SK-N-SH (cell line): Measurements from ENCODE around the gene DDIAS. TPM values are rescaled to one million over a fixed set of nuclear protein-coding genes. Genes with fewer than 3 reads are reported as not detected.

Experiments
- CTCF ChIA-PET: fragments of 300-600, 350-600 bp; formaldehyde crosslinking; extraction: SDS; loops from one replicate; lab custom pipeline; 2021; lab: Yijun Ruan, JAX
- POLR2A ChIA-PET: fragments of 350-600 bp; sonication (Branson Sonifier 250); formaldehyde crosslinking; extraction: SDS; loops from one replicate; lab custom pipeline; 2020; ENCODE audit warnings: antibody characterized with exemption, inconsistent platforms; lab: Yijun Ruan, JAX
- DNase-seq: peaks from one replicate; pipeline ENCODE4 v3.0.0; 2012
- H2AFZ ChIP-seq: fragments of 200-600 bp; sonication (generic); 2 replicates; pipeline ENCODE4 v1.8.1; 2016; ENCODE audit warnings: antibody characterized with exemption, mild to moderate bottlenecking, low read depth
- H3F3A ChIP-seq: fragments of 200-600 bp; sonication (generic); replicated peaks from 2 replicates; pipeline ENCODE3; 2016; ENCODE audit warnings: antibody characterized with exemption, mild to moderate bottlenecking; ENCODE audit not compliant: insufficient read depth
- H3K27ac ChIP-seq, 2 experiments: fragments of 200-500 bp in 1 of 2; fragments of 200-600 bp in 1 of 2; sonication (Bioruptor generic) in 1 of 2; sonication (generic), shearing (Covaris generic) in 1 of 2; 2 replicates each; pipeline versions ENCODE4 v1.5.1 to v1.6.1; 2014 to 2016; ENCODE audit warnings: low read depth in 2 of 2, inconsistent platforms in 1 of 2, low read length in 1 of 2, mild to moderate bottlenecking in 1 of 2, mixed read lengths in 1 of 2
- H3K27me3 ChIP-seq: fragments of 200-600 bp; sonication (generic), shearing (Covaris generic); 2 replicates; pipeline ENCODE4 v1.6.1; 2016; ENCODE audit warnings: mixed run types; ENCODE audit not compliant: insufficient read depth
- H3K36me3 ChIP-seq, 2 experiments: fragments of 200-500 bp in 1 of 2; fragments of 200-600 bp in 1 of 2; sonication (Bioruptor generic) in 1 of 2; sonication (generic) in 1 of 2; replicated peaks in 1 of 2; 2 replicates each; pipeline versions ENCODE3 to v1.5.1; 2014 to 2016; ENCODE audit warnings: low read length in 1 of 2, mild to moderate bottlenecking in 1 of 2; ENCODE audit not compliant: insufficient read depth in 2 of 2, control insufficient read depth in 1 of 2
- H3K4me1 ChIP-seq, 2 experiments: fragments of 200-500 bp in 1 of 2; fragments of 200-600 bp in 1 of 2; sonication (Bioruptor generic) in 1 of 2; sonication (generic), shearing (Covaris generic) in 1 of 2; 2 replicates each; pipeline versions ENCODE4 v1.5.1 to v1.6.1; 2014 to 2016; ENCODE audit warnings: low read depth in 1 of 2, low read length in 1 of 2, mixed run types in 1 of 2; ENCODE audit not compliant: insufficient read depth in 2 of 2, control insufficient read depth in 1 of 2
- H3K4me2 ChIP-seq: fragments of 200-600 bp; sonication (generic), shearing (Covaris generic); 2 replicates; pipeline ENCODE4 v1.6.1; 2017; ENCODE audit warnings: mixed run types
- H3K4me3 ChIP-seq, 2 experiments: fragments of 200-500 bp in 1 of 2; fragments of 200-600 bp in 1 of 2; sonication (Bioruptor generic) in 1 of 2; sonication (generic), shearing (Covaris generic) in 1 of 2; 2 replicates each; pipeline versions ENCODE4 v1.5.1 to v1.8.1; 2014 to 2016; ENCODE audit warnings: low read depth in 2 of 2, inconsistent platforms in 1 of 2, low read length in 1 of 2, mild to moderate bottlenecking in 1 of 2, mixed read lengths in 1 of 2, moderate library complexity in 1 of 2
- H3K79me2 ChIP-seq: fragments of 200-600 bp; sonication (generic); 2 replicates; pipeline ENCODE4 v1.8.1; 2017; ENCODE audit warnings: mild to moderate bottlenecking; ENCODE audit not compliant: insufficient read depth
- H3K9ac ChIP-seq: fragments of 200-600 bp; sonication (generic); 2 replicates; pipeline ENCODE4 v1.6.1; 2017; ENCODE audit warnings: mixed run types
- H3K9me2 ChIP-seq: fragments of 200-600 bp; sonication (generic); 2 replicates; pipeline ENCODE4 v1.6.1; 2017; ENCODE audit warnings: mixed run types
- H3K9me3 ChIP-seq: fragments of 200-600 bp; sonication (generic); 2 replicates; pipeline ENCODE4 v1.6.1; 2017; ENCODE audit warnings: mixed run types, mild to moderate bottlenecking, moderate library complexity
- H4K20me1 ChIP-seq: fragments of 200-600 bp; sonication (generic); 2 replicates; pipeline ENCODE4 v1.6.1; 2017; ENCODE audit warnings: mild to moderate bottlenecking, mixed run types; ENCODE audit not compliant: insufficient read depth
- CTCF ChIP-seq: fragments of 200-600 bp; sonication (generic); IDR thresholded peaks from 2 replicates; pipeline ENCODE4 v1.6.1; 2017; ENCODE audit warnings: antibody characterized with exemption, mild to moderate bottlenecking, moderate library complexity
- ELF1 ChIP-seq: IDR thresholded peaks from 2 replicates; pipeline ENCODE4 v1.4.0; 2012
- EP300 ChIP-seq, 2 experiments: IDR thresholded peaks; 2 replicates each; pipeline versions ENCODE4 v1.4.0 to v1.6.1; 2012; ENCODE audit warnings: borderline replicate concordance in 1 of 2, low read depth in 1 of 2, low read length in 1 of 2
- FOSL2 ChIP-seq: IDR thresholded peaks from 2 replicates; pipeline ENCODE4 v1.4.0; 2012; ENCODE audit warnings: low read depth, mild to moderate bottlenecking, moderate library complexity, borderline replicate concordance
- FOXJ3 ChIP-seq: sonication (generic); formaldehyde crosslinking; IDR thresholded peaks from 2 replicates; pipeline ENCODE4 v1.5.1; 2020; ENCODE audit warnings: mild to moderate bottlenecking, missing genetic modification reagents
- GABPA ChIP-seq: IDR thresholded peaks from 2 replicates; pipeline ENCODE4 v1.4.0; 2012; ENCODE audit warnings: low read depth, mild to moderate bottlenecking
- GATA2 ChIP-seq: sonication (generic); formaldehyde crosslinking; IDR thresholded peaks from 2 replicates; pipeline ENCODE4 v1.5.0; 2020; ENCODE audit warnings: mild to moderate bottlenecking, missing genetic modification reagents
- MEF2A ChIP-seq: IDR thresholded peaks from 2 replicates; pipeline ENCODE4 v1.4.0; 2012; ENCODE audit warnings: low read depth, borderline replicate concordance
- NRF1 ChIP-seq: IDR thresholded peaks from 2 replicates; pipeline ENCODE4 v1.6.1; 2012; ENCODE audit warnings: low read depth, mild to moderate bottlenecking, low read length
- RAD21 ChIP-seq: IDR thresholded peaks from 2 replicates; pipeline ENCODE4 v1.6.1; 2012; ENCODE audit warnings: mild to moderate bottlenecking, low read length
- RFX5 ChIP-seq: IDR thresholded peaks from 2 replicates; pipeline ENCODE4 v1.6.1; 2012; ENCODE audit warnings: mild to moderate bottlenecking, improper control_type of control experiment, low read length
- SMC3 ChIP-seq: IDR thresholded peaks from 2 replicates; pipeline ENCODE4 v1.6.1; 2012; ENCODE audit warnings: low read depth, low read length, improper control_type of control experiment
- YY1 ChIP-seq: IDR thresholded peaks from 2 replicates; pipeline ENCODE4 v1.4.0; 2012; ENCODE audit warnings: low read depth, mild to moderate bottlenecking
- WGBS: methylation state at CpG from one replicate; pipeline ENCODE4 v1.1.6; 2017; ENCODE audit warnings: low lambda C conversion rate; 5-methylcytosine and 5-hydroxymethylcytosine counted together
- polyA plus RNA-seq, 3 experiments: library from polyadenylated mRNA; depleted of rRNA; stranded (reverse); fragments of >200 nt; gene quantifications; 2 replicates each; pipeline ENCODE4 v1.2.3, GENCODE V29; 2012
- TF ChIP-seq, protein P1 (sequence below): IDR thresholded peaks from 2 replicates; pipeline ENCODE4; 2012
- TF ChIP-seq, protein P2 (sequence below): fragments of 150-350 bp; IDR thresholded peaks from 2 replicates; pipeline ENCODE4 v1.6.1; 2016; ENCODE audit warnings: mild to moderate bottlenecking, low read depth, low read length

DDIAS gene
- polyA plus RNA-seq, 1 of the 3 experiments (the other 2 are of a cell fraction) = 4.4 TPM

DNA sequence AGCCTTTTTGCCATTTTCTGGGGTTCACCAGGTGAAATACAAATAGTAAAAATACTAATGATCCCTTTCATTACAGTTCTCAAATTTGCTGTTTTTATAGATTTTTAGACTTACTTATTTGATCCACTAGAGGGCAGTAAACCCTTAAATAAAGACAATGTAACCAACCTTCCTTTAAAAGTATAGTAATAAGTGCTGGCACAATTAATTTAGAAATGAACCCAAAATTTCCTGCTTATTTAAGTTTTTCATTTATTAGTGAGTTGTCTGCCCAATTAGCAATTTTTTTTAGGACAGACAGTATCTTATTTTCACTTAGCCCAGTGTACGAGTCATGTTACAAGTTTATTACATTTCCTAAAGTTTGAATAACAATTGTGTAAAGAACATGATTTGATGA is 4.7 kb downstream of the DDIAS start:
- Histone ChIP-seq H3K27ac (peak overlapping the region in 1 of 2 experiments; percentile 33; a peak in 1 of 4 replicates), H3K9ac (peak overlapping the region; percentile 18; the same call in 1 of the 2 replicates), H3K9me3 (no peaks in the 10 kb centered on the region), H3K79me2 (peaks cover 41% of the 10 kb centered on the region; the same call in 1 of the 2 replicates), H2AFZ (peak overlapping the region; percentile 72; the same call in 1 of the 2 replicates), H3K4me2 (peak overlapping the region; percentile 69), H3K9me2 (no peaks in the 10 kb centered on the region), H4K20me1 (no peaks in the 10 kb centered on the region)
- POLR2A ChIA-PET = no interaction called here
- no peak for DNase-seq
- WGBS = 71% methylated on average over 1 of the region's 1 CpG
- TF ChIP-seq CTCF (peak; percentile 71), SMC3 (peak; percentile 47), FOXJ3 (no peak), RAD21 (peak; percentile 71)
- TF ChIP-seq, all 33 proteins: peak for 3
- Histone ChIP-seq H3K27me3 (no peaks in the 10 kb centered on the region), H3K36me3 (peaks cover 0 to 3% of the 10 kb centered on the region in 2 experiments), H3K4me1 (peaks cover 4 to 13% of the 10 kb centered on the region in 2 experiments), H3F3A (no peaks in the 10 kb centered on the region), H3K4me3 (peak overlapping the region in 1 of 2 experiments; percentile 36; a peak in 1 of 4 replicates)
- CTCF ChIA-PET = interaction anchor here (0.7 to 1.7 kb wide), 7 partner anchors 19 to 344 kb away, joined by 4 to 12 read pairs (median 4); no protein-coding TSS in a partner anchor

DNA sequence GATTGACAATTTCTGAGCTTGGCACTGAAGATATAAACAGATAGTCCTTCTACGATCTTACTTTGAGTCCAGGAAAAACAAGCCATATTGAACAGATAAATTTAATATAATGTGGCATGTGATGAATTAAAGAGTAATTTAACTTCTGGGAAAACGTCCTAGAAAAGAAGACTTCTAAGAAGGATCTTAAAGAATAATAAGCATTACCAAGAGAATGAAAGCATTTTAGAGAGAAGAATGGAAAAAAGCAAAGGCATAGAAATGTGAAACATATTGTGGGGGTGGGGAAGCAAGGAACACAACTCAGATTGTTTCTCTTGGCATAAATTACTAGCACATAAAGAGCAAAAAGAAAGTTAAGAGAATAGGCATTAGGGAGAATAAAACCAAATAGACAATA is 5.4 kb downstream of the DDIAS start:
- no peak for DNase-seq
- ChIA-PET CTCF (interaction anchor here (0.7 to 1.7 kb wide), 7 partner anchors 9 to 913 kb away, joined by 3 to 12 read pairs (median 4); no protein-coding TSS in a partner anchor), POLR2A (no interaction called here)
- no peaks in the 10 kb centered on the region for H3K9me3 ChIP-seq
- H3K27ac ChIP-seq = peak overlapping the region; percentile 33 to 36; a peak in 3 of 4 replicates
- peak overlapping the region; percentile 72 for H2AFZ ChIP-seq
- H3K79me2 ChIP-seq = peaks cover 39% of the 10 kb centered on the region; the same call in 1 of the 2 replicates
- no peaks in the 10 kb centered on the region for H4K20me1 ChIP-seq
- H3K4me1 ChIP-seq = peaks cover 4 to 12% of the 10 kb centered on the region in 2 experiments
- 21% methylated on average over 2 of the region's 2 CpGs for WGBS
- H3K36me3 ChIP-seq = peaks cover 0 to 10% of the 10 kb centered on the region in 2 experiments
- H3F3A ChIP-seq = no peaks in the 10 kb centered on the region
- peak overlapping the region; percentile 18; the same call in 1 of the 2 replicates for H3K9ac ChIP-seq
- peak overlapping the region; percentile 69 for H3K4me2 ChIP-seq
- H3K9me2 ChIP-seq = no peaks in the 10 kb centered on the region
- no peak for TF ChIP-seq RAD21
- TF ChIP-seq, protein P1, sequence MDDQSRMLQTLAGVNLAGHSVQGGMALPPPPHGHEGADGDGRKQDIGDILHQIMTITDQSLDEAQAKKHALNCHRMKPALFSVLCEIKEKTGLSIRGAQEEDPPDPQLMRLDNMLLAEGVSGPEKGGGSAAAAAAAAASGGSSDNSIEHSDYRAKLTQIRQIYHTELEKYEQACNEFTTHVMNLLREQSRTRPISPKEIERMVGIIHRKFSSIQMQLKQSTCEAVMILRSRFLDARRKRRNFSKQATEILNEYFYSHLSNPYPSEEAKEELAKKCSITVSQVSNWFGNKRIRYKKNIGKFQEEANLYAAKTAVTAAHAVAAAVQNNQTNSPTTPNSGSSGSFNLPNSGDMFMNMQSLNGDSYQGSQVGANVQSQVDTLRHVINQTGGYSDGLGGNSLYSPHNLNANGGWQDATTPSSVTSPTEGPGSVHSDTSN = peak; percentile 37; the same call in 1 of the 2 replicates
- peak overlapping the region; percentile 19 to 36; a peak in 2 of 4 replicates for H3K4me3 ChIP-seq
- H3K27me3 ChIP-seq = no peaks in the 10 kb centered on the region

- peaks cover 4 to 7% of the 10 kb centered on the region in 2 experiments for H3K4me1 ChIP-seq
- peaks cover 0 to 12% of the 10 kb centered on the region in 2 experiments for H3K36me3 ChIP-seq
- 97% methylated on average over 5 of the region's 5 CpGs for WGBS
- H4K20me1 ChIP-seq = no peaks in the 10 kb centered on the region
- H3K4me3 ChIP-seq = no peak overlapping the region; a peak in 1 of 4 replicates
- H3K79me2 ChIP-seq = peaks cover 35% of the 10 kb centered on the region; the same call in 1 of the 2 replicates
- no peaks in the 10 kb centered on the region for H3K9me2 ChIP-seq
- H3K9ac ChIP-seq = 0 out of 2 replicates have a peak overlapping the region, but pooled peaks have one; percentile 18
- no peak for DNase-seq
- no peaks in the 10 kb centered on the region for H3F3A ChIP-seq
- peak overlapping the region; percentile 69; the same call in 1 of the 2 replicates for H3K4me2 ChIP-seq
- no peaks in the 10 kb centered on the region for H3K27me3 ChIP-seq
- POLR2A ChIA-PET = no interaction called here
- peak overlapping the region; percentile 33 to 36; a peak in 3 of 4 replicates for H3K27ac ChIP-seq
- no peaks in the 10 kb centered on the region for H3K9me3 ChIP-seq
- H2AFZ ChIP-seq = peak overlapping the region; percentile 72; the same call in 1 of the 2 replicates
- CTCF ChIA-PET = interaction anchor here (0.7 to 1.7 kb wide), 6 partner anchors 9 to 913 kb away, joined by 3 to 12 read pairs (median 4); no protein-coding TSS in a partner anchor
- no peak for TF ChIP-seq GABPA
- TF ChIP-seq RFX5 = no peak
- TF ChIP-seq FOSL2 = no peak
- TF ChIP-seq, protein P2, sequence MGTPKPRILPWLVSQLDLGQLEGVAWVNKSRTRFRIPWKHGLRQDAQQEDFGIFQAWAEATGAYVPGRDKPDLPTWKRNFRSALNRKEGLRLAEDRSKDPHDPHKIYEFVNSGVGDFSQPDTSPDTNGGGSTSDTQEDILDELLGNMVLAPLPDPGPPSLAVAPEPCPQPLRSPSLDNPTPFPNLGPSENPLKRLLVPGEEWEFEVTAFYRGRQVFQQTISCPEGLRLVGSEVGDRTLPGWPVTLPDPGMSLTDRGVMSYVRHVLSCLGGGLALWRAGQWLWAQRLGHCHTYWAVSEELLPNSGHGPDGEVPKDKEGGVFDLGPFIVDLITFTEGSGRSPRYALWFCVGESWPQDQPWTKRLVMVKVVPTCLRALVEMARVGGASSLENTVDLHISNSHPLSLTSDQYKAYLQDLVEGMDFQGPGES = no peak
- TF ChIP-seq GATA2 (CRISPR knock-in tag) = no peak
- no peak for TF ChIP-seq ELF1
- no peak for TF ChIP-seq EP300 (IDR thresholded peaks at IDR 0.05; ENCODE audit: borderline replicate concordance in 1 of 2, low read depth in 1 of 2, low read length in 1 of 2)
- no peak for TF ChIP-seq MEF2A
- no peak for TF ChIP-seq YY1
- no peak for TF ChIP-seq NRF1
- no peak for TF ChIP-seq CTCF
Measured at GRCh38 chr11:82907371-82907770, 5.8 kb downstream of the DDIAS start.
